ENCODE data around the gene BORCS8. TPM values are rescaled to one million over a fixed set of nuclear protein-coding genes. Genes with fewer than 3 reads are reported as not detected.

BORCS8 gene
- total RNA-seq, 1 experiment from 2014 or later = 9.6 TPM

- peak; percentile 30 for DNase-seq (ENCODE audit: extremely low read depth, low read depth)
These were observed 22.9 kb upstream of the BORCS8 start for GRCh38 chr19:19214892-19215291.

- DNase-seq (ENCODE audit: extremely low read depth, low read depth) = no peak
These were observed 22.2 kb upstream of the BORCS8 start for GRCh38 chr19:19214159-19214490.

GRCh38 chr19:19213426-19214158 is 21.6 kb upstream of the BORCS8 start:
- no peak for DNase-seq (ENCODE audit: extremely low read depth, low read depth)

GRCh38 chr19:19212916-19213315 is 21.0 kb upstream of the BORCS8 start:
- DNase-seq (ENCODE audit: extremely low read depth, low read depth) = no peak

- no peak for DNase-seq (ENCODE audit: extremely low read depth, low read depth)
These were observed 19.8 kb upstream of the BORCS8 start, which contains the start of gene NCAN for GRCh38 chr19:19211499-19212420. NCAN (plus strand) TSS chr19:19211958; CDS start chr19:19216954, 4,996 bp downstream.

GRCh38 chr19:19209372-19209771 is 17.4 kb upstream of the BORCS8 start:
- DNase-seq (ENCODE audit: extremely low read depth, low read depth) = no peak

- DNase-seq (ENCODE audit: extremely low read depth, low read depth) = no peak
These were observed 16.0 kb upstream of the BORCS8 start for GRCh38 chr19:19207637-19208572.

- no peak for DNase-seq (ENCODE audit: extremely low read depth, low read depth)
These were observed 15.0 kb upstream of the BORCS8 start for GRCh38 chr19:19206938-19207337.

- DNase-seq (ENCODE audit: extremely low read depth, low read depth) = no peak
These were observed 13.8 kb upstream of the BORCS8 start for GRCh38 chr19:19205416-19206410.

GRCh38 chr19:19204181-19204580 is 12.2 kb upstream of the BORCS8 start:
- DNase-seq (ENCODE audit: extremely low read depth, low read depth) = no peak

- peak; percentile 77 for DNase-seq (ENCODE audit: extremely low read depth, low read depth)
These were observed 11.3 kb upstream of the BORCS8 start, which contains the start of gene NR2C2AP for GRCh38 chr19:19203012-19203856. NR2C2AP (minus strand) TSS chr19:19203414; CDS start chr19:19203060, 354 bp downstream.

- no peak for DNase-seq (ENCODE audit: extremely low read depth, low read depth)
These were observed 10.7 kb upstream of the BORCS8 start for GRCh38 chr19:19202707-19203011.

- DNase-seq (ENCODE audit: extremely low read depth, low read depth) = no peak
These were observed 10.0 kb upstream of the BORCS8 start for GRCh38 chr19:19201697-19202630.

GRCh38 chr19:19193926-19194325 is 2.0 kb upstream of the BORCS8 start:
- DNase-seq (ENCODE audit: extremely low read depth, low read depth) = no peak

GRCh38 chr19:19192910-19193423 is 1.0 kb upstream of the BORCS8 start:
- DNase-seq (ENCODE audit: extremely low read depth, low read depth) = no peak

- DNase-seq (ENCODE audit: extremely low read depth, low read depth) = no peak
These were observed 229 bp downstream of the BORCS8 start for GRCh38 chr19:19191768-19192077.

- no peak for DNase-seq (ENCODE audit: extremely low read depth, low read depth)
These were observed 5.2 kb downstream of the BORCS8 start for GRCh38 chr19:19186742-19187141.

All from NCI-H460 (cell line).